Activated T-cell treated with anti-CD3 and anti-CD28 coated beads, Interleukin-2, amount 50 U/mL, for 1 hour (primary cell): ENCODE measurements around the gene HDDC2.
"Not testable (repeated sequence)": the region's sequence is repeated elsewhere in the genome, so short reads cannot be mapped to it uniquely, and the experiment has no call there.

Source experiments
- DNase-seq: peaks from one replicate; pipeline ENCODE4 v3.0.0-alpha.2; 2020

Gene HDDC2

GRCh38 chr6:125304970-125305660, 3.3 kb upstream of the HDDC2 start:
- no peak for DNase-seq

- DNase-seq = no peak
These were observed 1.7 kb upstream of the HDDC2 start for GRCh38 chr6:125303512-125303854.

DNA sequence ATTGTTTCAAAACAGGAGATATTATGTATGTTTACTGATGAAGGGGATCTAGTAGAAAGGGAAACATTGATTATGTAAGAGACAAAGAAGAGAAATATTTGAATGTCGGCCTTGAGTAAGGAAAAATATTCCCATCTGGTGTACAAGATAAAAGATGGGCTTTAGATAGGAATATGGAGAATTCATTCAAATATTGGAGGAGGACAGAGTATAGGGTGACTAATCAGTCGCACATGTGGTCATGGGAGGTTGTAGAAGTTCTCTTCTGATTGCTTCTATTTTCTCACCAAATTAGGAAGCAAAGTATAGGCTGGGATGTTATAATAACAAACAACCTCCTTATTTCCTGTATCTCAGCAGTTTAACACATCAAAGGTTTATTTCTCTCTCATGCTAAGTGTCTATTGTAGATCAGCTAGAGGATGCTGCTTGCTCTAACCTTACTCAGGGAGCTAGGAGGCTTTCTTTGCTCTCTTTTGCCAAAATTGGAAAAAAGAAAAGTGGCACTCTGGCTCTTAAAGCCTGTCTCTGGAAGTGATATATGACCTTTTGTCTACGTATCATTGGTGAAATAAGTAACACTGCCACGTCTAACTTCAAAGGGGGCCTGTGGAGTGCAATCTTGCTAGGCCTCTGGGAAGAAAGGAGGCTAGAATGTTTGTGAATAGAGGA, 1.2 kb upstream of the HDDC2 start:
- no peak for DNase-seq

- DNase-seq = no peak
These were observed 754 bp downstream of the HDDC2 start for GRCh38 chr6:125300992-125301434.

DNA sequence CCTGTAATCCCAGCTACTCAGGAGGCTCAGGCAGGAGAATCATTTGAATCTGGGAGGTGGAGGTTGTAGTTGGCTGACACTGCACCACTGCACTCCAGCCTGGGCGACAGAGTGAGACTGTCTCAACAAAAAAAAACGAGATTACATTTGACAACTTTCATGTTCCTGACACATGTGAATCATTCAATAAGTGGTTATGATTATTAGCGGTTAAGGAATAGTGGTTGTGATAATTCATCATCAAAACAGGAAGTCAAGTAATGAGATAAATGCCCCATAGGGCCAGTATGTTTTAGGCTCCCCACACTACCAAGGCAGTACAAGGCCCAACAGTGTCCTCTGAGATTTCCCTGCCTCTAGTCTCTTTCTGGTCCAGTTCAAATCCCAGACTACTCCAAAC, 2.5 kb downstream of the HDDC2 start:
- no peak for DNase-seq

- DNase-seq = no peak
These were observed 5.3 kb downstream of the HDDC2 start for GRCh38 chr6:125296471-125296870.

GRCh38 chr6:125294925-125295324, 6.8 kb downstream of the HDDC2 start:
- no peak for DNase-seq

DNA sequence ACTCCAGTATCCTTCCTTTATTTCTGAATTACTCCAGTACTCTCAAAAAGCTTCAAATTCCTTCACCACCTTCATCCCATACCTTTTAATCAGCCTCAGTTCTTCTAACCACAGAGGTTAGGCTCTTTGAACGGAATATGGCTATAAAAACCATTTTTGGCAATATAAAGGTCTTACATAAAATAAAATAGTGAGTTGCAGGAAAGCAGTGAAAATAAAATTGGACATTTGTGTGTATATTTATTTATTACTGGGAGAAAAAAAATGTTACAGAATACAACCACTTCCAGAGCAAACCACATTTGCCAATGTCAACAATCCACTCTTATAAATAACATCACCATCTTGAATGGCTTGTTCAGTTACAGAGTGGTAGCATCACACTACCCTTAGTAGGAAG, 7.7 kb downstream of the HDDC2 start:
- DNase-seq = no peak

DNA sequence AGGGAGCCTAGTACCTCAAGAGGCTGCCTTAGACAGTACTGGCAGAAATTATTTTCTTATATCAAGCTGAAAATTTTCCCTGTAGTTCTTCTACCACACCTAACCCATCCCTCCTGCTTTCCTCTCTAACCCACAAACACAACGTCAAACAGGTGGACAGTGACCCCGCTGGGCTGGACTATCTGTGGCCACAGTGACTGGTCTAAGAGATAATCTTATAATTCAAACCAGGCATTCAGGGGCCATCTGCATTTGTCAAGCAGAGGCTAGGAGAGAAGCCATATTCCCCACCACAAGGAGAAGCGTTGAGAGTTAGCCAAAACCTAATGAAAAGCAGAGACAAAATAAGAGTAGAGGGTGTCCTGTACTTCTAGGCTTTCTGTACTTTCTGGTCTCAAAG, 8.2 kb downstream of the HDDC2 start:
- no peak for DNase-seq

DNA sequence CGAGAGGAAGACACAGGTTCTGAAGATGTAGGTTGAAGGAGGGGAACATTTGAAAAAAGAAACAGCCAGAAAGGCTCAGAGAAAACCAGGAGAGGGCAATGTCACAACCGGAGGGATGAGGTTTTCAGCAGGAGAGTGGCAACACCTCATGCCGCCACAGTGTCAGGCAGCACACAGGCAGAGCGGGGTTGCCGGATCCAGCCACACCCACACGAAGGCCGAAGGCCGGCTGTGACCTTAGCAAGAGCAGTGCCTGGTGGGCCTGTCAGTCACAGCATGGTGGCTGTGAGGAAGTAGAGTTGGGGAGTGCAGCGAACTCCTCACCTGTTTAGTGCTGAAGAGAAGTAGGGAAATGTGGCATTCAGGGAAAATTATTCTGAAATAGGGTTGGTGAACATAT, 14.0 kb downstream of the HDDC2 start:
- no peak for DNase-seq

DNA sequence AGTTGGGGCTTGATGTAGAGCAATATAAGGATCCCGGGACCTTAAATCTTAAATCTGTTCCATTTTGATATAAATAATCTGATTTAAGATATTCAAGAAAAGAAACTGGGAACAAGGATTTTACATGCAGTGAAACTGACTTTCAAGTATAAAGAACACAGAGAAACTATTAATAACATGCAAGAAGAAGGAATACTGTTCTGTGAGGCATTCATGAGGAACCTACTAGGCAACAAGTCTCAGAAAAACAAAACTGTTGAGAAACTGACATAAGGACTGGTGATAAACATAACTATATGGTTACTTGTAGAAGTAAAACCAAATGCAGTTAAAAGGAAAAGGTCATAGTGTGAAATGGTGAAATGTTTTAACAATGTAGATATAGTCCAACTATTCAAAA, 15.8 kb downstream of the HDDC2 start:
- DNase-seq = no peak

- no peak for DNase-seq
These were observed 16.4 kb downstream of the HDDC2 start for GRCh38 chr6:125285353-125285752.

GRCh38 chr6:125282470-125282869, 19.3 kb downstream of the HDDC2 start:
- not testable (repeated sequence) for DNase-seq

DNA sequence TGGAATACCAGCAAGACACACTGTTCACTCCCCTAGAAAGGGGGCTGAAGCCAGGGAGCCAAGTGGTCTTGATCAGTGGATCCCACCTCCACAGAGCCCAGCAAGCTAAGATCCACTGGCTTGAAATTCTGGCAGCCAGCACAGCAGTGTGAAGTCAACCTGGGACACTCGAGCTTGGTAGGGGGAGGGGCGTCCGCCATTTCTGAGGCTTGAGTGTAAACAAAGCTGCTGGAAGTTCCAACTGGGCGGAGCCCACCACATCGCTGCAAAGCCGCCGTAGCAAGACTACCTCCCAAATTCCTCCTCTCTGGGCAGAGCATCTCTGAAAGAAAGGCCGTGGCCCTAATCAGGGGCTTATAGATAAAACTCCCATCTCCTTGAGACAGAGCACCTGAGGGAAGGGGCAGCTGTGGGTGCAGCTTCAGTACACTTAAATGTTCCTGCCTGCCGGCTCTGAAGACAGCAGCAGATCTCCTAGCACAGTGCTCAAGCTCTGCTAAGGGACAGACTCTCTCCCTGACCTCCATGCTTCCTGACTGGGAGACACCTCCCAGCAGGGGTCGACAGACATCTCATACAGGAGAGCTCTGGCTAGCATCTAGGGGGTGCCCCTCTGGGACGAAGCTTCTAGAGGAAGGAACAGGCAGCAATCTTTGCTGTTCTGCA, 21.3 kb downstream of the HDDC2 start:
- not testable (repeated sequence) for DNase-seq

- no peak for DNase-seq
These were observed 21.8 kb downstream of the HDDC2 start for GRCh38 chr6:125279961-125280360.

GRCh38 chr6:125277838-125278237, 23.9 kb downstream of the HDDC2 start:
- DNase-seq = no peak

DNA sequence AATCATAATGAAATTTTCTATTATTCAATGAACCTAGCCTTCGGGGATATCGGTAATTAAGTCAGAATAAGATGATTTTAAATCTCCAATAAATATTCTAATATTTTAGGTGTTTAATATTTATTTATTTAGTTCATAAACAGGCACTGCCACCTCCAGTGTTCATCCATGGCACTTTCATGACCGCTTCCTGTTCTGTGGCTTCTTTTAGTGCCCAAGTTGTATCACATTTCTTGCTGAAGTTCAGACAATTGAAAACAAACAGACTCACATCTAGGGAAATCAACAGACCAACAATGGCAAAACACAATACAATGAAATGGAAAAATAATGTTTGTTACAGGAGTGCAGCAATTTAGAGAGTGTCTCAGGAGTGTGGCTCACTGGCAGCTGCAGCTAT, 26.0 kb downstream of the HDDC2 start:
- DNase-seq = no peak

DNA sequence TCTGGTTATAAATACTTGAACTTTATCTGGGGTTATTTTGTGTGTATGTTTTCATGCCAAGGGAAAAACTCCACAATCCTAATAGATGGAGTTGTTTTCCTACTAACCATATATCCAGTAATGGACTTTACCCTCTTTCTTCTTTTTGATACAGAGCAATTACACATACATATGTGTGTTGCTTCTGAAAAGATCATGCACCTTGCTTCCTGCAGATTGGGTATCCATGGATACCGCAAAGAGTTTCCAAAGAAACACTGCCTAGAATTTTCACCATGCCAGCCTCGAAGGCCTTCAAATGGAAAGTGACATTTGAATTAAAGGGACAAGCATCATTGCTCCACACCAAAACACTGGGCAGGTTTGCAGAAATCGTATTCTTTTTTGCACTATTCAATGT, 26.8 kb downstream of the HDDC2 start:
- DNase-seq = no peak

DNA sequence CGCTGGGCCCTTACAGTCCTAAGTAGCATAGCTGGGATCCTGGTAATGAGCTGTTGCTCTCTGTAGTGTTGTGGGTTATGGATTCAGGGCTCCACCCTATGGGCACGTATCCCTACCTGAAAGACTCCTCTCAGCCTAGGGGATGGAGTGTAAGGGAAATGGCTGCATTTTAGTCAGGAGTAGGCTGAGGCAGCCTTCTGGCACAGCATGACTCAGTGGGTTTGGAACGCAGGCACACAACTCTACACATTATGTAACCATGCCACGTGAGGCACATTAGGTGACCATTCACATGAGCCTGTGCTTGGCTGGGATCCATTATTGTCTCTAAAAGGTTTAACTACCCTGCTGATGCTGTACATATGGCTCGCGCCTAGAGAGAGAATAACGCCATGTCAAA, 27.8 kb downstream of the HDDC2 start:
- no peak for DNase-seq

DNA sequence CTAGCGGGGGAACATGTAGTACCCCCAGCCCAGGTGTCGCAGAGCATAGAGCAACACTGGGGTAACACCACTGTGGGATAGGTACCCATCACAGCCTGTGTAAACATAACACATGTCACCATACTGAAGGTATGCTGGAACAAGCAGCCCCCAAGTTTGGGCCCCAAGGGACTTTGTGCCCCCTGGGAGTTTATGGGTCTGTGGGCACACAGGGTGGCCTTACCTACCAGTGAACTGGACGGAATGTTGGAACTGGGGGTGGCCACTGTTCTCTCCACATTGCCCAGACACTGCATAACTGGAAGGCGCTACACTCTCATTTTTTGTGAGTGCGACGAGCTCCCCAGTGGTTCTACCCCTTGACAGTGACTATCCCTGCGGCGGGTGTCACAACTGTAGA, 28.5 kb downstream of the HDDC2 start:
- no peak for DNase-seq

DNA sequence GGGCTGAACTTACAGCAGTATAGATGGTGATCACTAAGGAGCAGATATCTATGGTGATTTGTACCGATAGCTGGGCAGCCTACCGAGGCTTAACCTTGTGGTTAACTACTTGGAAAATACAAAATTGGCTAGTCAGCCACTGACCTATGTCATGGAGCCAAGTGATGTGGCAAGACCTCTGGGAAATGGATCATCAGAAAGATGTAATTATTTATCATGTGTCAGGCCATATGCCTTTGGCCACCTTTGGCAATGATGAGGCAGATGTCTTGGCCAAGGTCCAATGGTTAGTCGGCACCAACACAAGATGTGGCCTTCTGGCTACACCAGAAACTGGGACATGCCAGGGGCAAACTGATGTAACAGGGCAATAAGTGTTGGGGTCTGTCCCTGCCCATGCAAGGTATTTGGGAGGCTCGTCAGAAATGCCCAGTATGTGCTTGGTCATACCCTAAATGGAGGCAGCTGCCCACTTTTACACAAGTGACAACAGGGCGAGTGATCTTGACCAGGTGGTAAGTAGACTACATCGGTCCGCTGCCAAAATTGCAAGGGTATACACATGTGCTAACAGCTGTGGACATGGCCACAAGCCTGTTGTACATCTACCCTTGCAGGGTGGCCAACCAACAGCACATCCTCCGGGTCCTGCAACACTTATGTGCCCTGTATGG, 30.1 kb downstream of the HDDC2 start:
- no peak for DNase-seq

DNA sequence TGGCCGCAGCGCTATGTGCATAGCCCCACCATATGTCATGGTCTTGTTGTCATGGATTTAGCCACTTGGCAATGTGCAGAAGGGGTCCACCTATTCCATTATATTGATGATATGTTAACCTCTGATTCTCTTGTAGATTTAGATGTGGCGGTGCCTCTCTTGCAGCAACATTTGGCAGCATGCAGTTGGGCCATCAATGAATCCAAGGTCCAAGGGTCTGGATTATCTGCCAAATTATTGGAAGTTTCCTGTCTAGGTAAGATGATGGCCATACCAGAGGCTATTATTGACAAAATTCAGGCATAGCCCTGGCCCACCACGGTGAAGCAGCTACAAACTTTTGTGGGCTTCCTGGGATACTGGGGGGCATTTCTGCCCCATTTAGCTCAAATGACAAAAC, 31.4 kb downstream of the HDDC2 start:
- no peak for DNase-seq

- no peak for DNase-seq
These were observed 32.3 kb downstream of the HDDC2 start for GRCh38 chr6:125269328-125269985.
